GM21390 (cell line): ENCODE data around the gene IQCN.
"Not testable (repeated sequence)": the region's sequence is repeated elsewhere in the genome, so short reads cannot be mapped to it uniquely, and the experiment has no call there.

Source experiments
- ATAC-seq: cut with Tn5 transposase; IDR thresholded peaks from one replicate; pipeline ENCODE4 v1.9.1; 2021; ENCODE audit not compliant: unreplicated experiment

Gene IQCN

DNA sequence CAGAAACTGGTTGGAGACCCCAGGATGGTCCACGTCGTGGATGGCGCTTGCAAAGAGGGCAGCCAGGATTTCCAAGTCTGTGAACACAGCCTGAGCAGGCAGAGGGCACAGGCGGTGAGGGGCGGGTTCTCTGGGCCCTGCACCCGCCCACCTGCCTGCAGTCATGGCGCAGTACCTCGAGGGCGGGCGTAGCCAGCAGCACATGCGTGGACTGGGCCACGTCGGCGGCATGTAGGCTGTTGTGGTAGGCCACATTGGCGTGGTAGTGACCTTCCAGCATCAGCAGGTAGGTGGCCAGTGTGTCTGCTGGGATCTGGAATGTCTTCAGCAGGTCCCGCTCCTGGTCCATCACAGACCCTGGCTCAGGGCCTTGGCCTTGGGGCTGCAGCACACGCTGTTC is 56.1 kb downstream of the IQCN start:
- no peak for ATAC-seq

DNA sequence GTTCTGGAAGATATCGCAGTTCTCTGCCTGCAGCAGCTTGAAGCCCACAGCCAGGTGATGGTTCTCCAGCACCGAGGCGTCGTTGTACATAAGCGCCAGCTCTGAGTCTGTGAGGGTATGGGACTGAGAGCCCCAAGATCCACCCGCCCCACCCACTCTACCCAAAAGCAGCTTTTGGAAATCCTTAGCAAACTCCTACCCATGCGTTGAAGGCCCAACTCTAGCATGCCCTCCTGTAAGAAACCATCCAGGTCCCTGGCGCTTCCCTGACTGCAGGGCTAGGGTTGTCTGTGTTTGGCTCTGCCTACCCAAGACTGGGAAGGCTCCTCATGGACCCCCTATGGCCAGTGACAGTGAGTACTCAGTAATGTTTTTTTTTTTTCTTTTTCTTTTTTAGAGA is 57.5 kb downstream of the IQCN start:
- no peak for ATAC-seq

DNA sequence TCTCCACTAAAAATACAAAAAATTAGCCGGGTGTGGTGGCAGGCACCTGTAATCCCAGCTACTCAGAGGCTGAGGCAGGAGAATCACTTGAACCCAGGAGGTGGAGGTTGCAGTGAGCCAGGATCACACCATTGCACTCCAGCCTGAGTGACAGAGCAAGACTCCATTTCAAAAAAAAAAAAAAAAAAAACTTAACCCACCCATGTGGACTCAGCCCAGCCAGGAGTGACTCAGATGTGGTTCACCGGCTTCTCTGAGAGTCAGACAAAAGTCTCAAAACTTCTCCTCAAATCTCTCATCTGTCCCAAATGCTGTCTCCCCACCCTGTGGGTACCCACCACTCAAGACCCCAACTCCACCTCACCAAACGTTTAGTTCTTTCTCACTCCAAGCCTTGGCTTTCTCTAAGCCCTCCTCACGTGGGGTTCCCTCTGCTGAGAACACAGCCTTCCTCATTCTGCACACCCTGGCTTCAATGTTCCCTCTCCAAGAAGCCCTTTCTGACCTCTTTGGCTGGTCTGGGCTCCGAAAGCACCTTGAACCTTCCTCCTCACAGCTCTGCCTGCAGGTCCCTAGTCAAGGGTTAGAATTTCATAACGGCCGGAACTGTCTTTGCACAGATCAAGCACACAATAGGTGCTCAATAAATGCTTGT is 59.3 kb downstream of the IQCN start:
- ATAC-seq = no peak

DNA sequence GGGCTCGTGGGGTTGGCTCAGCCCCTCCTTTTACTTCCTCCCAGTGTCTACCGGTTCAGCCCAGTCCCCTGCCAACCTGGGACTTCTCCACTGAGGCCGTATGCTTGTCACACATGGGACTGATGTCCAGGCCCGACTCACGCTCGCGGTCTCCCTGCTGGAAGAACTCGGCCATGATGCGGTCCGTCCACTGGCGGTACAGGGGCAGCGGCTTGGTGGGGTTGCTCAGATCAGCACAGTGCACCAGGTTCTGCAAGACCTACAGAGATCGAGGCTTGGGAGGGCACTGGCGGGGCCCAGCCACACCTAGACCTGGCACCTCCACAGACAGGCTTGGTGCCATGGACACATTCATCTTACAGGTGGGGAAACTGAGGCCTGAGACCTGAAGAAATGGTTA is 62.6 kb downstream of the IQCN start:
- no peak for ATAC-seq

DNA sequence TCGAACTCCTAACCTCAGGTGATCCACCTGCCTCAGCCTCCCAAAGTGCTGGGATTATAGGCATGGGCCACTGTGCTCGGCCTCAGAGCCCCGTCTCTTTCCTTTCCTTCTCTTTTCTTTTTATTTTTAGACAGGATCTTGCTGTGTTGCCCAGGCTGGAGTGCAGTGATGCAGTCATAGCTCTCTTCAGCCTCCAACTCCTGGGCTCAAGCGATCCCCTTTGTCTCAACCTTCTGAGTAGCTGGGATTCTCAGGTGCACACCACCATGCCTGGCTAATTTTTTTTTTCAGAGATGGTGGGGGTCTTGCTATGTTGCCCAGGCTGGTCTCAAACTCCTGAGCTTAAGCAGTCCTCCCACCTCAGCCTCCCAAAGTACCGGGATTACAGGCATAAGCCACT is 64.3 kb downstream of the IQCN start:
- ATAC-seq = not testable (repeated sequence)

DNA sequence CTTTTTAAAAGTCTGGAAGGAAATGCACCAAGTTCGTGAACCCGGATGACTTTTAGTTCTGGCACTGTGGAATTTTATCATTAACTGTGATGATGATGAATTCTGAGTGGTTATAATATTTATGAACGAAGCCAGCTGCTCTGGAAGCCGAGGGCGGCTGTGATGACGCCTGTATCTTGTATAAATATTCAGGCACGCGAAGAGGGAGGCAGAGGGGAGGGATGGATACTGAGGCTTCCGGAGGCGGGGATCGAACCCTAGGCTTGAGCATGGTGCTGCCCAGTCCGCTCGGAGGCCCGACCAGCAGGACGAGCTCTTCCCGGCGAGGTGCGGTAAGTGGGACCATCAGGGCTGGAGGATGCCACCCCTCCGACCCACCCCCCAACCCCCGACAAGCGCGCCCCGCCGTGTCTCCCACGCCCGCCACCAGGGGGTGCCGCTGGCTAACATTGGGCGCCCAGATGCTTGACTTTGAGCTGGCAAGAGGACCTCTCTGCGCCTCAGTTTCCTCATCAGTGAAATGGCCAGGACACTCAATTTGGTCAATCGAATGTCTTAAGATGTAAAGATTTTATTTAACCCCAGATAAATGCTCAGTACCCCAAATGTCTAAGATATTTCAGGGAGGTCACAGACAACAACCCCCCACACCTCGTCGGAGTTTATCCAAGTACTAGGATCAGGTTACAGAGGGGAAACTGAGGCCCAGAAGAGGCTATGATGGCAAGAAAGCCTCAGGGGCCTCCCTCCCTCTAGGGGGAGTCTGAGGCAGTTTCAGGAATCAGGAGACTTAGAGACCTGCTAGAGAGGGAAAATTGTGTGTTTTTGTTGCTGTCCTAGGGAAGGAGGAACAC is 65.9 kb downstream of the IQCN start:
- ATAC-seq = no peak
